Neural progenitor cell (in vitro differentiated cells): ENCODE measurements around the gene TMEM143. TPM values are rescaled to one million over a fixed set of nuclear protein-coding genes. Genes with fewer than 3 reads are reported as not detected.
"Not testable (repeated sequence)": the region's sequence is repeated elsewhere in the genome, so short reads cannot be mapped to it uniquely, and the experiment has no call there.

Source experiments
- DNase-seq: peaks from one replicate; pipeline ENCODE4 v3.0.0-alpha.2; 2016; ENCODE audit warnings: low spot score
- H2AFZ ChIP-seq: fragments of 200-600 bp; sonication (generic); replicated peaks from 2 replicates; pipeline ENCODE4 v1.6.1; 2016; ENCODE audit warnings: antibody characterized with exemption
- H3F3A ChIP-seq: fragments of 200-600 bp; sonication (generic); 2 replicates; pipeline ENCODE4 v1.6.1; 2016; ENCODE audit warnings: antibody characterized with exemption, low read depth
- H3K27ac ChIP-seq: fragments of 200-600 bp; sonication (generic); 2 replicates; pipeline ENCODE4 v1.5.1; 2016; ENCODE audit warnings: mild to moderate bottlenecking
- H3K27me3 ChIP-seq: fragments of 200-600 bp; sonication (generic); 2 replicates; pipeline ENCODE4 v1.6.1; 2016; ENCODE audit warnings: mild to moderate bottlenecking, moderate library complexity
- H3K36me3 ChIP-seq: fragments of 200-600 bp; sonication (generic); 2 replicates; pipeline ENCODE4 v1.5.1; 2016
- H3K4me1 ChIP-seq: fragments of 200-600 bp; sonication (generic); 2 replicates; pipeline ENCODE4 v1.6.1; 2016; ENCODE audit warnings: mixed run types
- H3K4me2 ChIP-seq: fragments of 200-600 bp; sonication (generic); 2 replicates; pipeline ENCODE4 v1.6.1; 2016
- H3K4me3 ChIP-seq: fragments of 200-600 bp; sonication (generic); 2 replicates; pipeline ENCODE4 v1.5.1; 2016
- H3K79me2 ChIP-seq: fragments of 200-600 bp; sonication (generic); 2 replicates; pipeline ENCODE4 v1.6.1; 2016; ENCODE audit warnings: low read depth
- H3K9ac ChIP-seq: fragments of 200-600 bp; sonication (generic); 2 replicates; pipeline ENCODE4 v1.6.1; 2016
- H3K9me3 ChIP-seq: fragments of 200-600 bp; sonication (generic); 2 replicates; pipeline ENCODE4 v1.5.1; 2016; ENCODE audit warnings: low read depth
- H4K20me1 ChIP-seq: fragments of 200-600 bp; sonication (generic); 2 replicates; pipeline ENCODE4 v1.6.1; 2016; ENCODE audit warnings: low read depth
- H3K27ac Mint-ChIP-seq: 3 replicates; pipeline ENCODE4 v1.8.0; 2021; ENCODE audit warnings: mixed read lengths
- H3K27me3 Mint-ChIP-seq: 2 replicates; pipeline ENCODE4 v1.8.0; 2022; ENCODE audit warnings: low read depth, mild to moderate bottlenecking, inconsistent platforms, moderate library complexity, mixed read lengths; ENCODE audit not compliant: insufficient read depth
- H3K36me3 Mint-ChIP-seq: 3 replicates; pipeline ENCODE4 v1.8.0; 2021; ENCODE audit warnings: mixed read lengths
- H3K4me1 Mint-ChIP-seq: 3 replicates; pipeline ENCODE4 v1.8.0; 2021; ENCODE audit warnings: mixed read lengths
- H3K4me3 Mint-ChIP-seq: 3 replicates; pipeline ENCODE4 v1.8.0; 2021; ENCODE audit warnings: mild to moderate bottlenecking, moderate library complexity, mixed read lengths
- H3K9me3 Mint-ChIP-seq: 3 replicates; pipeline ENCODE4 v1.8.0; 2020; ENCODE audit warnings: mixed read lengths
- CTCF ChIP-seq: fragments of 200-600 bp; sonication (generic); IDR thresholded peaks from 2 replicates; pipeline ENCODE4 v1.5.1; 2017; ENCODE audit warnings: antibody characterized with exemption, mild to moderate bottlenecking
- EZH2 ChIP-seq: fragments of 200-600 bp; sonication (generic); IDR thresholded peaks from 2 replicates; pipeline ENCODE4 v1.6.1; 2017; ENCODE audit warnings: antibody characterized with exemption, mild to moderate bottlenecking, moderate library complexity
- EZH2phosphoT487 ChIP-seq: fragments of 200-600 bp; sonication (generic); IDR thresholded peaks from 2 replicates; pipeline ENCODE4 v1.6.1; 2017; ENCODE audit warnings: antibody characterized with exemption
- total RNA-seq: library from RNA; depleted of rRNA; stranded (reverse); fragments of >200 nt; gene quantifications from 2 replicates; pipeline ENCODE4 v1.2.3, GENCODE V29; 2015; ENCODE audit warnings: low replicate concordance

The TMEM143 gene
- total RNA-seq, 1 donor from 2014 or later: 3.1 TPM

GRCh38 chr19:48292798-48293197 is 70.9 kb downstream of the TMEM143 start:
- Mint-ChIP-seq H3K9me3 (no peaks in the 10 kb centered on the region), H3K27ac (no peak overlapping the region), H3K4me3 (no peak overlapping the region), H3K27me3 (peaks cover 6% of the 10 kb centered on the region), H3K4me1 (peaks cover 15% of the 10 kb centered on the region), H3K36me3 (peaks cover 8% of the 10 kb centered on the region)
- Histone ChIP-seq H3K4me1 (peaks cover 8% of the 10 kb centered on the region), H3F3A (peaks cover 25% of the 10 kb centered on the region), H3K36me3 (no peaks in the 10 kb centered on the region), H3K9ac (no peak overlapping the region), H3K79me2 (no peaks in the 10 kb centered on the region), H3K9me3 (no peaks in the 10 kb centered on the region), H4K20me1 (no peaks in the 10 kb centered on the region), H3K27me3 (peaks cover 6% of the 10 kb centered on the region), H2AFZ (no peak overlapping the region), H3K4me2 (no peak overlapping the region), H3K27ac (no peak overlapping the region), H3K4me3 (no peak overlapping the region)
- no peak for DNase-seq
- TF ChIP-seq CTCF: no peak

- H3K9ac ChIP-seq, H3K4me3 ChIP-seq, H2AFZ ChIP-seq, H3K27ac Mint-ChIP-seq, H3K36me3 ChIP-seq, H3K27me3 ChIP-seq, H3K9me3 ChIP-seq, DNase-seq, H3K27ac ChIP-seq, H4K20me1 ChIP-seq, H3K9me3 Mint-ChIP-seq, H3K79me2 ChIP-seq, H3K4me1 ChIP-seq, H3K27me3 Mint-ChIP-seq: not testable (repeated sequence)
- Histone ChIP-seq H3F3A (peaks cover 25% of the 10 kb centered on the region), H3K4me2 (peak overlapping the region; percentile 89)
- H3K4me3 Mint-ChIP-seq: peak overlapping the region; percentile 86
- H3K4me1 Mint-ChIP-seq: peaks cover 13% of the 10 kb centered on the region
- H3K36me3 Mint-ChIP-seq: peaks cover 17% of the 10 kb centered on the region
Observed at GRCh38 chr19:48291489-48291815, 72.3 kb downstream of the TMEM143 start.

GRCh38 chr19:48290771-48291488 is 72.8 kb downstream of the TMEM143 start:
- Mint-ChIP-seq H3K9me3 (peaks cover 5% of the 10 kb centered on the region), H3K4me1 (peaks cover 11% of the 10 kb centered on the region), H3K27ac (no peak overlapping the region), H3K36me3 (peaks cover 22% of the 10 kb centered on the region), H3K27me3 (peaks cover 2% of the 10 kb centered on the region), H3K4me3 (peak overlapping the region; percentile 86)
- Histone ChIP-seq H3K4me1 (peaks cover 8% of the 10 kb centered on the region), H3K4me2 (peak overlapping the region; percentile 89), H4K20me1 (no peaks in the 10 kb centered on the region), H3K9ac (no peak overlapping the region), H3K4me3 (peak overlapping the region; percentile 59), H3K79me2 (no peaks in the 10 kb centered on the region), H3K27ac (no peak overlapping the region), H2AFZ (peak overlapping the region; percentile 93), H3K27me3 (peaks cover 6% of the 10 kb centered on the region), H3K9me3 (no peaks in the 10 kb centered on the region), H3F3A (peaks cover 25% of the 10 kb centered on the region), H3K36me3 (peaks cover 7% of the 10 kb centered on the region)
- peak; percentile 95 for TF ChIP-seq CTCF
- no peak for TF ChIP-seq EZH2
- peak; percentile 88 for DNase-seq

GRCh38 chr19:48290401-48290770 is 73.4 kb downstream of the TMEM143 start:
- Mint-ChIP-seq H3K4me1 (peaks cover 7% of the 10 kb centered on the region), H3K9me3 (peaks cover 6% of the 10 kb centered on the region), H3K27me3 (peaks cover 2% of the 10 kb centered on the region), H3K36me3 (peaks cover 27% of the 10 kb centered on the region), H3K4me3 (peak overlapping the region; percentile 35), H3K27ac (no peak overlapping the region)
- Histone ChIP-seq H3K4me3 (peak overlapping the region; percentile 59), H3F3A (peaks cover 25% of the 10 kb centered on the region), H4K20me1 (no peaks in the 10 kb centered on the region), H3K4me2 (peak overlapping the region; percentile 89), H3K9ac (no peak overlapping the region), H3K9me3 (no peaks in the 10 kb centered on the region), H3K4me1 (peaks cover 8% of the 10 kb centered on the region), H3K36me3 (peaks cover 8% of the 10 kb centered on the region), H3K27ac (no peak overlapping the region), H2AFZ (peak overlapping the region; percentile 93), H3K27me3 (peaks cover 6% of the 10 kb centered on the region), H3K79me2 (no peaks in the 10 kb centered on the region)
- peak; percentile 80 for DNase-seq
- no peak for TF ChIP-seq EZH2phosphoT487
- TF ChIP-seq CTCF: peak; percentile 53
